ENCODE measurements around the gene SHROOM2. TPM values are rescaled to one million over a fixed set of nuclear protein-coding genes. Genes with fewer than 3 reads are reported as not detected.
"Not testable (repeated sequence)": the region's sequence is repeated elsewhere in the genome, so short reads cannot be mapped to it uniquely, and the experiment has no call there.

The SHROOM2 gene
- total and polyA plus RNA-seq, 10 donors = 0.21 to 3.7 (median 1.6) TPM

DNA sequence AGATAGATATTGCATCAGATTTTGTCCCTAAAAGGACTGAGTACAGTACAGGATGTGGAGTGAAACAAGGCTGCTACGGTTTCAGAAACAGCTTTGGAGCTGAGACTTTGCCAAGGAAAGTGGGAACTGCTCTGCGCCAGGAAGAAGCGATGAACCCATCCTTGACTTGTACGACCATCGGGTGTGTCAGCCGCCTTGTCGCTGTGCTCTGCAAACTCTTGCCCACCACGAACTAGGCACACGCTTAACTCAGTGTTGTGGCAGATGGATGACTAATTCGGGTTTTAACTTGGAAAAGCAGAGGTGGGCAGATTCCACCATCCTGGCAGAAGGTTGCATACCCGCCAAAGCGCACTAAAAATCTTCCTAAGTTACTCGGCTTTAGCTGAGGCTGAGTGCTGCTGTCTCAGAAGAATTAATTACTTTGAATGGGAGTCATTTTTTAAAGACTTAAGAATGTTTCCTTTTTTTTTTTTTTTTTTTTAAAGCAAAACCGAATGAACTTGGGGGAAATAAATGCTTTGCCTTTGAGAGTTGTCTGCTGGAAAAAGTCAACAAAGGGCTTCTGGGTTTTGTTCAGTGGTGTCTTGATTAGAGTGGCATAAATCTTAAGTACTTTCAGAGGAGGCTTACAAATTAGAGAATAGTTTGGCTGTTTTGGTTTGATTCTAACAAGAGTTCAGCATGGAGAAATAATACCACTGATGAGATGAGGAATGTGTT lies 69.5 kb downstream of the SHROOM2 start:
- no peaks in the 10 kb centered on the region for H3K36me3 ChIP-seq
- peaks cover 0 to 6% (median 0%) of the 10 kb centered on the region in 7 donors for H3K27me3 ChIP-seq (replicated peaks in 1 of 7)
- intact Hi-C loops (cut with DNase I; ENCODE audit: low total_unique reads) = no loop called here
- DNase-seq = no peak
- TF ChIP-seq, protein P1, sequence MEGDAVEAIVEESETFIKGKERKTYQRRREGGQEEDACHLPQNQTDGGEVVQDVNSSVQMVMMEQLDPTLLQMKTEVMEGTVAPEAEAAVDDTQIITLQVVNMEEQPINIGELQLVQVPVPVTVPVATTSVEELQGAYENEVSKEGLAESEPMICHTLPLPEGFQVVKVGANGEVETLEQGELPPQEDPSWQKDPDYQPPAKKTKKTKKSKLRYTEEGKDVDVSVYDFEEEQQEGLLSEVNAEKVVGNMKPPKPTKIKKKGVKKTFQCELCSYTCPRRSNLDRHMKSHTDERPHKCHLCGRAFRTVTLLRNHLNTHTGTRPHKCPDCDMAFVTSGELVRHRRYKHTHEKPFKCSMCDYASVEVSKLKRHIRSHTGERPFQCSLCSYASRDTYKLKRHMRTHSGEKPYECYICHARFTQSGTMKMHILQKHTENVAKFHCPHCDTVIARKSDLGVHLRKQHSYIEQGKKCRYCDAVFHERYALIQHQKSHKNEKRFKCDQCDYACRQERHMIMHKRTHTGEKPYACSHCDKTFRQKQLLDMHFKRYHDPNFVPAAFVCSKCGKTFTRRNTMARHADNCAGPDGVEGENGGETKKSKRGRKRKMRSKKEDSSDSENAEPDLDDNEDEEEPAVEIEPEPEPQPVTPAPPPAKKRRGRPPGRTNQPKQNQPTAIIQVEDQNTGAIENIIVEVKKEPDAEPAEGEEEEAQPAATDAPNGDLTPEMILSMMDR (IDR thresholded peaks at IDR 0.05 in 8 of 11, conservative IDR thresholded peaks at IDR 0.05 in 3 of 11) = no peak
- TF ChIP-seq POLR2AphosphoS5 (IDR thresholded peaks at IDR 0.05) = no peak
- TF ChIP-seq POLR2A (IDR thresholded peaks at IDR 0.05) = no peak
- WGBS, 5 donors = 63 to 77% (median 69%) methylated on average over 12 to 14 of the region's 14 CpGs
- H3K4me3 ChIP-seq = no peak overlapping the region
- no peaks in the 10 kb centered on the region for H3K9me3 ChIP-seq
- no peaks in the 10 kb centered on the region for H3K4me1 ChIP-seq
- no peak overlapping the region for H3K27ac ChIP-seq

DNA sequence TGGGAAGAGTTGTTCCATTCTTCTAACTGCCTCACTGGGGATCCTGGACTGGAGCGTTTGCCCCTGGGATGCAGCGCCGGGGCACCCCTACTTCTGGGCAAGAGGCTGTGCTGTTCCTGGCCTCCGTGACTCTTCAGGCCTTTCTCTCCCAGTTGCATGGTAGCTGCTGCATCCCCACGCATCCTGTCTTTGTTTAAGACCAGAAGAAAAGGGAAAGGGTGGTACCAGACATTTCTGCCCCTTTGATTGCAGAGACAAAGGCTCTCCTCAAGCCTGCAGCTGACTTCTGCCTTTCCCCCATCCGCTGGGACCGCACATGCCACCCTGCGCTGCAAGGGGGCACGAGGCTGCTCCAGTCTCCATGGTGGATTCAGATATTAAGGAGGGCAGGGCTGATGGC lies 70.4 kb downstream of the SHROOM2 start:
- TF ChIP-seq, protein P1 (IDR thresholded peaks at IDR 0.05 in 8 of 11, conservative IDR thresholded peaks at IDR 0.05 in 3 of 11) = no peak
- TF ChIP-seq POLR2AphosphoS5 (IDR thresholded peaks at IDR 0.05) (no peak), POLR2A (IDR thresholded peaks at IDR 0.05) (no peak)
- 66 to 81% (median 73%) methylated on average over 6 to 9 of the region's 9 CpGs for WGBS, 5 donors
- H3K4me1 ChIP-seq = no peaks in the 10 kb centered on the region
- intact Hi-C loops (cut with DNase I; ENCODE audit: low total_unique reads) = no loop called here
- no peaks in the 10 kb centered on the region for H3K36me3 ChIP-seq
- H3K27me3 ChIP-seq (replicated peaks in 1 of 7) = peaks cover 0 to 6% (median 0%) of the 10 kb centered on the region in 7 donors
- no peak overlapping the region for H3K4me3 ChIP-seq
- no peak for DNase-seq
- no peaks in the 10 kb centered on the region for H3K9me3 ChIP-seq
- H3K27ac ChIP-seq = no peak overlapping the region

DNA sequence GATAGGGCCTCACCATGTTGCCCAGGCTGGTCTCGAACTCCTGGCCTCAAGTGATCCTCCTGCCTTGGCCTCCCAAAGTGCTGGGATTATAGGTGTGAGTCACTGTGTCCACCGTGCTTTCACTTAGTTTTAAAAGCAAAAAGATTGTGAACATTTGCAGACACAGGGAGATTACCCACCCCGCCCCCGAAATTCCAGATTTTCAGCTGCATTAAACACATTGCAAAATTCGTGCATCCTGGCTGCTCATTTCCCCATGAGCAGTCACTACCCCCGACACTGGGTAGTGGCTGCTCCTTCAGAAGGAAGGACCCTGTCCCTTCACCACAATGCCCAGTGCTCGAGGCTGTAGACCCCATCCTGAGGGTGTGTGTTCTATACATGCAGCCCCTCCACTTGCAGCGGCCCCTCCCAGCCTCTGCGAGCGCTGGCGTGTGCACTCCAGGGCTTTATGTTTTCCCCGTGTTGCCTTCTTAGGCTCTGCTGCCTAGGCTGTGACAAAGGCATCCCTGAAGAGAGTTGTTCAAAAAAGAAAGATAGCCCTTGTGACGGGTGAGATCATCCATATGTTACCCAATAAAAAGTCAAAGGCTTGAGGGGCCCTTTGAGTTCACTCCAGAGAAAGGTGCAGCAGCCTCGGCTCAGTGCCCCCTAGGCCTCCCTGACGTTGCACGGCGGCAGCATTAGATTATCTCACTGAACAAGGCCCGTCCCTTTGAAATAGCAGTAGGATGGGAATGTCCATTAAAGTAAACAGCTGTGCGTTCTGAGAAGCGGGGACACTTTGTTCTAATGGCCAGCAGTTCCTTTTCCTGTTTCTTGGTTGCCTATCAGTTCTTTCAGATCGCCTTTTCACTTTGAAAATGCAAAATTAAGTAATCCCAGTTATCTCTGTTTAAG lies 71.6 kb downstream of the SHROOM2 start:
- H3K4me3 ChIP-seq = no peak overlapping the region
- intact Hi-C loops (cut with DNase I; ENCODE audit: low total_unique reads) = no loop called here
- no peak for DNase-seq
- H3K4me1 ChIP-seq = no peaks in the 10 kb centered on the region
- no peaks in the 10 kb centered on the region for H3K9me3 ChIP-seq
- no peak overlapping the region for H3K27ac ChIP-seq
- H3K27me3 ChIP-seq (replicated peaks in 1 of 7) = peaks cover 0 to 6% (median 0%) of the 10 kb centered on the region in 7 donors
- WGBS, 5 donors = 77 to 95% (median 86%) methylated on average over 20 to 21 of the region's 21 CpGs
- no peaks in the 10 kb centered on the region for H3K36me3 ChIP-seq
- TF ChIP-seq POLR2A (IDR thresholded peaks at IDR 0.05) (no peak), POLR2AphosphoS5 (IDR thresholded peaks at IDR 0.05) (no peak)
- TF ChIP-seq, protein P1 (IDR thresholded peaks at IDR 0.05 in 8 of 11, conservative IDR thresholded peaks at IDR 0.05 in 3 of 11) = no peak

DNA sequence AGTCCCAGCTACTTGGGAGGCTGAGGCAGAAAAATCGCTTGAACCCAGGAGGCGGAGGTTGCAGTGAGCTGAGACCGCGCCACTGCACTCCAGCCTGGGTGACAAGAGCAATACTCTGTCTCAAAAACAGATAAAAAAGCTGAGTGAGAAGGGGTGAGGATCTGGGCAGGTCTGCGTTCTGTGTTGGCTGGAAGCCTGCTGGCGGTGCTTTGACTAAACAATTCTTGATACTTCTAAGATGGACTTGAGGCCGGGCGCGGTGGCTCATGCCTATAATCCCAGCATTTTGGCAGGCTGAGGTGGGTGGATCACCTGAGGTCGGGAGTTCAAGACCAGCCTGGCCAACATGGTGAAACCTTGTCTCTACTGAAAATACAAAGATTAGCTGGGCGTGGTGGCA lies 72.5 kb downstream of the SHROOM2 start:
- H3K27me3 ChIP-seq (replicated peaks in 1 of 7); H3K4me1 ChIP-seq; DNase-seq; H3K36me3 ChIP-seq; H3K4me3 ChIP-seq; H3K9me3 ChIP-seq; intact Hi-C loops (cut with DNase I; ENCODE audit: low total_unique reads); H3K27ac ChIP-seq: not testable (repeated sequence)
- WGBS, 5 donors = 90 to 98% (median 92%) methylated on average over 7 to 11 of the region's 11 CpGs
